HuH-7 (cell line): ENCODE measurements around the gene CDK5R2.

ENCODE experiments used
- DNase-seq: peaks from one replicate; pipeline ENCODE4 v3.0.0; 2011; ENCODE audit warnings: low spot score

CDK5R2 gene

DNA sequence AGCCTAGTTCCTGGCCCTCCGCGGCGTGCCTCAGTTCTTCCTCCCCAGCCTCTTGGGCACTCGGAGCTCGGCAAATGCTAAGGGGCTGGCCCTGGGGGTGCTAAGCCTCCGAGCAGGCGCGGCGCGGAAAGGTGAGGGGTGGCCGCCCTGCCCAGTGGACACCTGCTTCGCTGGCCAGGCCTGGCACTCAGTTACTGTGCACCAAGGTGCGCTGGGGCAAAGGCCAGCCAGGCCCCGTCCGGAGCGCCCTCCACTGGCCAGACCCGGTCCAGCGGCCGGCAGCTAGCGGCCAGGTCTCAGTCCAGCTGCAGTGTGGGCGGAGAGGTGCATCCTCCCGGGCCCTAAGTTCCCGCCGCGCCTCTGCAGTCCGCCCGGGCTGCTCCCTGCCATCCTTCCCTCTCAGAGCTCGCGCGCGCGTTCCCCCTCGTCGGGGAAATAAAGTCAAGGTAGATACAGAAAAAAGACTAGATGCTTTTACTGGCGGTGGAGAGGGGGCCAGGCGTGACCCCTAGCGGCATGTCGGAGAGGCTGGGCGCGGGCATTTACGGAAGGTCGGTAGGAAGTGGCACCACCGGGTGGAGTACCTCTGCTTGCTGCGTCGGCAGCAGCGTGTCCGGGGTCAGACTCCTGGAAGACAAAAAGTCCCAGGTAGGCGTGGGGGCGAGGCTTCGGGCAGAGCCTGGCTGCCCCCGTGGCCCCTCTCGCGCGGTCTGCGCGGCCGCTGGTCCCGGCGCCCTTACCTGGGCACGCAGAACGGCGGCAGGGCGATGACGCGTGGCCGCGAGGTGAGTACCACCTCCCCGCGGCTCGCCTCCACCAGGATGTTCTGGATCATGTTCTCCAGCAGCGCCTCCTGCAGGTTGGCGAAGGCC is 43.2 kb downstream of the CDK5R2 start:
- peak; percentile 95 for DNase-seq

DNA sequence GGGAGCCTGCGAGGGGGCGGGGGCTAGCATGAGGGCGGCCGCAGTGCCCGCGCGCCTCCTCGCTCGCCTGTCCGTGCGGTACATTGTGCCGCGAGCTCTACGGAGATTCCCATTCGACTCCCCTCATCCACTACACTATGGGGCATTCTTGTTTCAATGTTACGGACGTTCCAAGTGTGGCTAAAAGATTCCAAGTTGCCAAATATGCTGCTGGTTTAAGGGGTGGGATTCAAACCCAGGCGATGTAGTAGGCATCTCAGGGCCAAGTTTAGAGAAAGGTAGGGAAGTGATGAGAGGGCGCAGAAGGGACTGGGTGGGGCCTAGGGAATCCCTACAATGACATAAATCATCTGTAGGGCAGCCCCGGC is 43.8 kb downstream of the CDK5R2 start:
- no peak for DNase-seq

DNA sequence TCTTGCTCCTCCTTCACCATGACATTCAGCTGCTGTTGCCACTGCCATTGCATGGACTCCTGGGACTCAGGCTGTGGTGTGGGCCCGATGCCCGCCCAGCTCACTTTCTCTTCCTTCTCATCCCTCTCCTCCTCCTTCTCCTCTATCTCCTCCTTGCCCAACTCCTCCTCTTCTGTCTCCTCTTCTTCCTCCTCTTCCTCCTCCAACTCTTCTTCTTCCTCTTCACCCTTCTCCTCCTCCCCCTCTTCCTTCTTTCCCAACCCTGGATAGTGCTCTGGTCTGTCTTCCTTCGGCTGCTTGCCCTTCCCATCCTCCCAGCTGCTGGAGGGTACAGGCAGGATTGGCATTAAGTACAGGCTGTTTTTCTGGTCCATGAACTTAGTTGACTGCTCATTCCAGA is 44.5 kb downstream of the CDK5R2 start:
- DNase-seq: no peak

DNA sequence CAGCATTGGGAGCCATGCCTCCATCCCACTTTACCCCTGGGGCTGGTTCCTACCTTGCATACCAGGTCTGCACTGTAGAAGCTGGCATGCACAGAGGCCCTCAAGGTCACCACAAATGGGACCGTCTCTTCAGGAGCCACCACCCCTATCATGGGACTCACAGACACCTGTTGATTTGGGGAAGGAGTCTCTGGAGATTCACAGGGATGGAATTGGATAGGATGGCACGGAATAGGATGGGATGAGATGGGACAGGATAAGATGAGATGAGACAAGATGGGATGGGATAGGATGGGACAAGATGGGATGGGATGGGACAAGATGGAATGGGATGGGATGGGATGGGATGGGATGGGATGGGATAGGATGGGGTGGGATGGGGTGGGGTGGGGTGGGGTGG is 49.8 kb downstream of the CDK5R2 start:
- no peak for DNase-seq

DNA sequence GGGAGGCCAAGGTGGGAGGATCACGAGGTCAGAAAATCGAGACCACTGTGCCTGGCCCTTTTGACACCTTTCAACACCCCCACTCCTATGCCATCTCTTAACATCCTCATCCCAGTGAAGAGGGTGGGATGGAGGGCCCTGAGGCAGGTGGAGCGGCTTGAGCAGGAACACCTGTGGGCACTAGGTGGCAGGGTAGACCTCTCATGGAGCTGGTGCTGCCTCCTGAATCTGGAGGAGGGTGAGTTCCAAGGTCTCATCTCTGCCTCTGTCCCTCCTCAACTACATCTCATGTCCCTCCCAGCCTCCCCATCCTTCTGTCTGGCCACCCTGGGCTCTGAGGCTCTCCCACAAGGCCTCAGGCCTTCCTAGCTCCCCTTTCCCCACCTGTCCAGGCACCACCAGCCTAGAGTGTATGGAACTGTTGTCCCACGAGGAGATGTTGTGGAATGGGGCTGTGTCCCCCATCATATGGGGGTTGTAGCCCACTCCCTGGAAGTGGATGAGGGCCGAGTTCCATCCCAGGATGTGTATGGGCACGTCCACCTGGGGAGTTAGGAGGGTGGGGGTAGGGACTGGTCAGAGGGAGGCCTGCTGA is 50.8 kb downstream of the CDK5R2 start:
- peak; percentile 86 for DNase-seq

DNA sequence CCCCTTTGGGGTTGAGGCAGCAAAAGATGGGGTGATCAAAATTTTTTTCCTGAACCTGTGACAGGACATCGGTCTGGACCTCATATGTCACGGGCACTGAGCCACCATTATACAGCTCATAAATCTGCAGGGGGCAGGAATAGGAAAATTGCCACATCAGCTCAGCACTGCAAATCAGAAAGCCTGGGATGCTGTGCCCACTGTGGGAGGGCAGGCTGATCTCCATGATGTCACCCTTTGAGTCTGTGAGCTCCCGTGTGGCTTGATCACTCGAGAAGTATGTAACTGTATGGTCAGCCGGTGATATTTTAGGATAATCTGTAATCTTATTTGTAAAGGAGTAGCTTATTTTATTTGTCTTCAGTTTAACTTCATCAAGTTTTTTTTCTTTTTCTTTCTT is 51.4 kb downstream of the CDK5R2 start:
- no peak for DNase-seq
